HG03039 (cell line): ENCODE data around the gene ZNF783.
"Not testable (repeated sequence)": the region's sequence is repeated elsewhere in the genome, so short reads cannot be mapped to it uniquely, and the experiment has no call there.

Experiments used
- ATAC-seq: cut with Tn5 transposase; IDR thresholded peaks from one replicate; pipeline ENCODE4 v1.9.1; 2021; ENCODE audit warnings: mild to moderate bottlenecking, moderate library complexity; ENCODE audit not compliant: unreplicated experiment

Gene ZNF783

GRCh38 chr7:149297034-149297755 lies 35.2 kb downstream of the ZNF783 start:
- no peak for ATAC-seq

- ATAC-seq = no peak
These were observed 38.8 kb downstream of the ZNF783 start for GRCh38 chr7:149300620-149301285.

- no peak for ATAC-seq
These were observed 40.2 kb downstream of the ZNF783 start for GRCh38 chr7:149302222-149302621.

- ATAC-seq = no peak
These were observed 40.9 kb downstream of the ZNF783 start for GRCh38 chr7:149302865-149303264.

- no peak for ATAC-seq
These were observed 42.0 kb downstream of the ZNF783 start for GRCh38 chr7:149304006-149304405.

- no peak for ATAC-seq
These were observed 44.9 kb downstream of the ZNF783 start for GRCh38 chr7:149306854-149307253.

GRCh38 chr7:149307775-149308501 lies 45.9 kb downstream of the ZNF783 start:
- no peak for ATAC-seq

GRCh38 chr7:149310113-149310836 lies 48.3 kb downstream of the ZNF783 start:
- ATAC-seq = no peak

GRCh38 chr7:149310990-149311573 lies 49.1 kb downstream of the ZNF783 start:
- ATAC-seq = no peak

- no peak for ATAC-seq
These were observed 52.0 kb downstream of the ZNF783 start for GRCh38 chr7:149313981-149314380.

- no peak for ATAC-seq
These were observed 54.6 kb downstream of the ZNF783 start for GRCh38 chr7:149316606-149317005.

- ATAC-seq = no peak
These were observed 55.5 kb downstream of the ZNF783 start for GRCh38 chr7:149317496-149317895.

GRCh38 chr7:149317986-149318672 lies 56.1 kb downstream of the ZNF783 start:
- ATAC-seq = no peak

GRCh38 chr7:149319376-149319775 lies 57.4 kb downstream of the ZNF783 start:
- no peak for ATAC-seq

GRCh38 chr7:149320313-149321124 lies 58.5 kb downstream of the ZNF783 start:
- ATAC-seq = no peak

GRCh38 chr7:149321125-149321905 lies 59.3 kb downstream of the ZNF783 start:
- not testable (repeated sequence) for ATAC-seq

GRCh38 chr7:149321978-149322541 lies 60.1 kb downstream of the ZNF783 start:
- no peak for ATAC-seq

- no peak for ATAC-seq
These were observed 60.7 kb downstream of the ZNF783 start for GRCh38 chr7:149322737-149323136.
